Measurements from ENCODE around the gene PRR36.

GRCh38 chr19:7820588-7820987 lies 53.6 kb downstream of the PRR36 start:
- no peak for TF ChIP-seq EZH2 (IDR thresholded peaks at IDR 0.05; ENCODE audit: borderline replicate concordance, low read depth, low read length, poor library complexity, severe bottlenecking)
- no peak for TF ChIP-seq CTCF (conservative IDR thresholded peaks at IDR 0.05; ENCODE audit: low read depth, low read length)

Measured in A673 (cell line).